ENCODE results near the gene CHST9. TPM values are rescaled to one million over a fixed set of nuclear protein-coding genes. Genes with fewer than 3 reads are reported as not detected.

CHST9 gene
- total and polyA plus RNA-seq, 2 experiments from 2014 or later, result 15.5 to 16.8 TPM

GRCh38 chr18:26875040-26875654 is 310.0 kb downstream of the CHST9 start:
- no peak overlapping the region for H3K27ac Mint-ChIP-seq
- no peaks in the 10 kb centered on the region for H3K27me3 Mint-ChIP-seq (ENCODE audit: insufficient read depth, low read depth, poor library complexity)
- peaks cover 7% of the 10 kb centered on the region; the same call in 1 of the 2 replicates for H3K9me2 ChIP-seq (ENCODE audit: insufficient read depth)
- DNase-seq (ENCODE audit: low spot score) (no peak), ATAC-seq (no peak)
- no peaks in the 10 kb centered on the region for H3K36me3 Mint-ChIP-seq (ENCODE audit: low read depth)
- no peaks in the 10 kb centered on the region for H3K36me3 ChIP-seq (ENCODE audit: insufficient read depth)
- H3K4me1 Mint-ChIP-seq, result peaks cover 11% of the 10 kb centered on the region
- H3K9me3 Mint-ChIP-seq, result 0 out of 3 replicates have a peak, but pooled peaks cover 4% of the 10 kb centered on the region
- H3K4me1 ChIP-seq (ENCODE audit: insufficient read depth), result no peaks in the 10 kb centered on the region
- no peaks in the 10 kb centered on the region for H3K27me3 ChIP-seq (ENCODE audit: insufficient read depth)
- H3K4me3 Mint-ChIP-seq, result no peak overlapping the region
- no peak overlapping the region for H3K4me3 ChIP-seq
- H3K79me2 ChIP-seq (replicated peaks; ENCODE audit: insufficient read depth), result no peaks in the 10 kb centered on the region
- no peaks in the 10 kb centered on the region for H3F3A ChIP-seq (replicated peaks; ENCODE audit: low read depth)
- no peak overlapping the region for H2AFZ ChIP-seq
- no peak overlapping the region for H3K27ac ChIP-seq (ENCODE audit: low read depth)
- TF ChIP-seq JUNB (IDR thresholded peaks at IDR 0.05; ENCODE audit: unreplicated experiment) (no peak), ZNF331 (CRISPR knock-in tag; IDR thresholded peaks at IDR 0.05; ENCODE audit: low read depth) (no peak), REST (IDR thresholded peaks at IDR 0.05; ENCODE audit: unreplicated experiment) (no peak), EZH2phosphoT487 (IDR thresholded peaks at IDR 0.05; ENCODE audit: unreplicated experiment) (no peak), STAT1 (IDR thresholded peaks at IDR 0.05; ENCODE audit: unreplicated experiment) (no peak), EZH2 (IDR thresholded peaks at IDR 0.05; ENCODE audit: low read depth, unreplicated experiment) (no peak), ZNF114 (CRISPR knock-in tag; IDR thresholded peaks at IDR 0.05) (no peak), POLR2AphosphoS5 (IDR thresholded peaks at IDR 0.05; ENCODE audit: low read depth) (no peak), NANOG (IDR thresholded peaks at IDR 0.05; ENCODE audit: borderline replicate concordance) (no peak)
- TF ChIP-seq, protein P1, sequence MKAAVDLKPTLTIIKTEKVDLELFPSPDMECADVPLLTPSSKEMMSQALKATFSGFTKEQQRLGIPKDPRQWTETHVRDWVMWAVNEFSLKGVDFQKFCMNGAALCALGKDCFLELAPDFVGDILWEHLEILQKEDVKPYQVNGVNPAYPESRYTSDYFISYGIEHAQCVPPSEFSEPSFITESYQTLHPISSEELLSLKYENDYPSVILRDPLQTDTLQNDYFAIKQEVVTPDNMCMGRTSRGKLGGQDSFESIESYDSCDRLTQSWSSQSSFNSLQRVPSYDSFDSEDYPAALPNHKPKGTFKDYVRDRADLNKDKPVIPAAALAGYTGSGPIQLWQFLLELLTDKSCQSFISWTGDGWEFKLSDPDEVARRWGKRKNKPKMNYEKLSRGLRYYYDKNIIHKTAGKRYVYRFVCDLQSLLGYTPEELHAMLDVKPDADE (IDR thresholded peaks at IDR 0.05), result no peak
- TF ChIP-seq, protein P2, sequence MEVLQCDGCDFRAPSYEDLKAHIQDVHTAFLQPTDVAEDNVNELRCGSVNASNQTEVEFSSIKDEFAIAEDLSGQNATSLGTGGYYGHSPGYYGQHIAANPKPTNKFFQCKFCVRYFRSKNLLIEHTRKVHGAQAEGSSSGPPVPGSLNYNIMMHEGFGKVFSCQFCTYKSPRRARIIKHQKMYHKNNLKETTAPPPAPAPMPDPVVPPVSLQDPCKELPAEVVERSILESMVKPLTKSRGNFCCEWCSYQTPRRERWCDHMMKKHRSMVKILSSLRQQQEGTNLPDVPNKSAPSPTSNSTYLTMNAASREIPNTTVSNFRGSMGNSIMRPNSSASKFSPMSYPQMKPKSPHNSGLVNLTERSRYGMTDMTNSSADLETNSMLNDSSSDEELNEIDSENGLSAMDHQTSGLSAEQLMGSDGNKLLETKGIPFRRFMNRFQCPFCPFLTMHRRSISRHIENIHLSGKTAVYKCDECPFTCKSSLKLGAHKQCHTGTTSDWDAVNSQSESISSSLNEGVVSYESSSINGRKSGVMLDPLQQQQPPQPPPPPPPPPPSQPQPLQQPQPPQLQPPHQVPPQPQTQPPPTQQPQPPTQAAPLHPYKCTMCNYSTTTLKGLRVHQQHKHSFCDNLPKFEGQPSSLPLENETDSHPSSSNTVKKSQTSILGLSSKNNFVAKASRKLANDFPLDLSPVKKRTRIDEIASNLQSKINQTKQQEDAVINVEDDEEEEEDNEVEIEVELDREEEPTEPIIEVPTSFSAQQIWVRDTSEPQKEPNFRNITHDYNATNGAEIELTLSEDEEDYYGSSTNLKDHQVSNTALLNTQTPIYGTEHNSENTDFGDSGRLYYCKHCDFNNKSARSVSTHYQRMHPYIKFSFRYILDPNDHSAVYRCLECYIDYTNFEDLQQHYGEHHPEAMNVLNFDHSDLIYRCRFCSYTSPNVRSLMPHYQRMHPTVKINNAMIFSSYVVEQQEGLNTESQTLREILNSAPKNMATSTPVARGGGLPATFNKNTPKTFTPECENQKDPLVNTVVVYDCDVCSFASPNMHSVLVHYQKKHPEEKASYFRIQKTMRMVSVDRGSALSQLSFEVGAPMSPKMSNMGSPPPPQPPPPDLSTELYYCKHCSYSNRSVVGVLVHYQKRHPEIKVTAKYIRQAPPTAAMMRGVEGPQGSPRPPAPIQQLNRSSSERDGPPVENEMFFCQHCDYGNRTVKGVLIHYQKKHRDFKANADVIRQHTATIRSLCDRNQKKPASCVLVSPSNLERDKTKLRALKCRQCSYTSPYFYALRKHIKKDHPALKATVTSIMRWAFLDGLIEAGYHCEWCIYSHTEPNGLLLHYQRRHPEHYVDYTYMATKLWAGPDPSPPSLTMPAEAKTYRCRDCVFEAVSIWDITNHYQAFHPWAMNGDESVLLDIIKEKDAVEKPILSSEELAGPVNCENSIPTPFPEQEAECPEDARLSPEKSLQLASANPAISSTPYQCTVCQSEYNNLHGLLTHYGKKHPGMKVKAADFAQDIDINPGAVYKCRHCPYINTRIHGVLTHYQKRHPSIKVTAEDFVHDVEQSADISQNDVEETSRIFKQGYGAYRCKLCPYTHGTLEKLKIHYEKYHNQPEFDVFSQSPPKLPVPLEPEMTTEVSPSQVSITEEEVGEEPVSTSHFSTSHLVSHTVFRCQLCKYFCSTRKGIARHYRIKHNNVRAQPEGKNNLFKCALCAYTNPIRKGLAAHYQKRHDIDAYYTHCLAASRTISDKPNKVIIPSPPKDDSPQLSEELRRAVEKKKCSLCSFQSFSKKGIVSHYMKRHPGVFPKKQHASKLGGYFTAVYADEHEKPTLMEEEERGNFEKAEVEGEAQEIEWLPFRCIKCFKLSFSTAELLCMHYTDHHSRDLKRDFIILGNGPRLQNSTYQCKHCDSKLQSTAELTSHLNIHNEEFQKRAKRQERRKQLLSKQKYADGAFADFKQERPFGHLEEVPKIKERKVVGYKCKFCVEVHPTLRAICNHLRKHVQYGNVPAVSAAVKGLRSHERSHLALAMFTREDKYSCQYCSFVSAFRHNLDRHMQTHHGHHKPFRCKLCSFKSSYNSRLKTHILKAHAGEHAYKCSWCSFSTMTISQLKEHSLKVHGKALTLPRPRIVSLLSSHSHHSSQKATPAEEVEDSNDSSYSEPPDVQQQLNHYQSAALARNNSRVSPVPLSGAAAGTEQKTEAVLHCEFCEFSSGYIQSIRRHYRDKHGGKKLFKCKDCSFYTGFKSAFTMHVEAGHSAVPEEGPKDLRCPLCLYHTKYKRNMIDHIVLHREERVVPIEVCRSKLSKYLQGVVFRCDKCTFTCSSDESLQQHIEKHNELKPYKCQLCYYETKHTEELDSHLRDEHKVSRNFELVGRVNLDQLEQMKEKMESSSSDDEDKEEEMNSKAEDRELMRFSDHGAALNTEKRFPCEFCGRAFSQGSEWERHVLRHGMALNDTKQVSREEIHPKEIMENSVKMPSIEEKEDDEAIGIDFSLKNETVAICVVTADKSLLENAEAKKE (CRISPR knock-in tag; IDR thresholded peaks at IDR 0.05), result no peak
- TF ChIP-seq, protein P3, sequence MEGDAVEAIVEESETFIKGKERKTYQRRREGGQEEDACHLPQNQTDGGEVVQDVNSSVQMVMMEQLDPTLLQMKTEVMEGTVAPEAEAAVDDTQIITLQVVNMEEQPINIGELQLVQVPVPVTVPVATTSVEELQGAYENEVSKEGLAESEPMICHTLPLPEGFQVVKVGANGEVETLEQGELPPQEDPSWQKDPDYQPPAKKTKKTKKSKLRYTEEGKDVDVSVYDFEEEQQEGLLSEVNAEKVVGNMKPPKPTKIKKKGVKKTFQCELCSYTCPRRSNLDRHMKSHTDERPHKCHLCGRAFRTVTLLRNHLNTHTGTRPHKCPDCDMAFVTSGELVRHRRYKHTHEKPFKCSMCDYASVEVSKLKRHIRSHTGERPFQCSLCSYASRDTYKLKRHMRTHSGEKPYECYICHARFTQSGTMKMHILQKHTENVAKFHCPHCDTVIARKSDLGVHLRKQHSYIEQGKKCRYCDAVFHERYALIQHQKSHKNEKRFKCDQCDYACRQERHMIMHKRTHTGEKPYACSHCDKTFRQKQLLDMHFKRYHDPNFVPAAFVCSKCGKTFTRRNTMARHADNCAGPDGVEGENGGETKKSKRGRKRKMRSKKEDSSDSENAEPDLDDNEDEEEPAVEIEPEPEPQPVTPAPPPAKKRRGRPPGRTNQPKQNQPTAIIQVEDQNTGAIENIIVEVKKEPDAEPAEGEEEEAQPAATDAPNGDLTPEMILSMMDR (conservative IDR thresholded peaks at IDR 0.05; ENCODE audit: low read depth in 2 of 2), result no peak
- no peak overlapping the region for H3K4me2 ChIP-seq
- no peaks in the 10 kb centered on the region for H4K20me1 ChIP-seq (replicated peaks; ENCODE audit: insufficient read depth)
